Measurements from ENCODE around the gene CACNA1G.
A peak's percentile ranks its signal among the peaks of the same experiment; 100 is the strongest.

GRCh38 chr17:50613007-50613992, 52.8 kb downstream of the CACNA1G start:
- TF ChIP-seq CTCF (conservative IDR thresholded peaks at IDR 0.05 in 1 of 2, IDR thresholded peaks at IDR 0.05 in 1 of 2; ENCODE audit: low read depth in 1 of 2, low read length in 2 of 2) (peak in 1 of 2 donors; percentile 23), EZH2 (IDR thresholded peaks at IDR 0.05; ENCODE audit: low read length, missing control alignments) (no peak)

Data from fibroblast of lung (primary cell).